NCI-H2107 treated with DMSO at 0.1 percent for 48 hours (cell line): Measurements from ENCODE around the gene ZNF462.

Source experiments
- DNase-seq: peaks from one replicate; lab custom pipeline; 2025; ENCODE audit not compliant: unreplicated experiment; lab: John Stamatoyannopoulos, UW

The ZNF462 gene

GRCh38 chr9:106925392-106925791 lies 62.4 kb downstream of the ZNF462 start:
- no peak for DNase-seq

GRCh38 chr9:106927916-106928315 lies 65.0 kb downstream of the ZNF462 start:
- DNase-seq = no peak

- DNase-seq = no peak
Observed at GRCh38 chr9:106928350-106928749, 65.4 kb downstream of the ZNF462 start.

DNA sequence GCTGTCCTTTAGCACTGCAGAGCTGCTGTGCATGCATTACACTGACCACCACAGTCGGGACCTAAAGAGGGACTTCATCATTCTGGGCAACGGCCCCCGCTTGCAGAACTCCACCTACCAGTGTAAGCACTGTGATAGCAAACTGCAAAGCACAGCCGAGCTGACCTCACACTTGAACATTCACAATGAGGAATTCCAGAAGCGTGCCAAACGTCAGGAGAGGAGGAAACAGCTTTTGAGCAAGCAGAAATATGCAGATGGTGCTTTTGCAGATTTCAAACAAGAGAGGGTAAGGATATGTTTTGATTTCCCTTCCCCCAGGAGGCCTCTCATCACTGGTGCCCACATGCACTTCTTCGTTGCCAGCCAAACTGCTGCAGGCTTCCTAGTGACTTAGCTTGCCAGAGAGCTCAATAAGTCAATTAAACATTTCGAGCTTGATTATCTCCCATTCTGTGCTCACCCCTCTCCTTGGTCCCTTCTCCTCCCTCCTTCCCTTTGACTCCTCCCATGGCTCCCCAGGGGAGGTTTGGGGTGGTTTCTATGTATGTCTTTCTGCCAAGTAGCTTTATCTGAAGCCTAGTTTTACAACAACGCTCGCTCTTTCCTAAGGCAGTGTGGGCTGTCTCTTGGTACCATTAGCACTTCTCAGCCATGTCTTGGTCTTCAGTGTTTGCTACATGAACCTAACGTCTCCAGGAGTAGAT lies 66.7 kb downstream of the ZNF462 start:
- no peak for DNase-seq

DNA sequence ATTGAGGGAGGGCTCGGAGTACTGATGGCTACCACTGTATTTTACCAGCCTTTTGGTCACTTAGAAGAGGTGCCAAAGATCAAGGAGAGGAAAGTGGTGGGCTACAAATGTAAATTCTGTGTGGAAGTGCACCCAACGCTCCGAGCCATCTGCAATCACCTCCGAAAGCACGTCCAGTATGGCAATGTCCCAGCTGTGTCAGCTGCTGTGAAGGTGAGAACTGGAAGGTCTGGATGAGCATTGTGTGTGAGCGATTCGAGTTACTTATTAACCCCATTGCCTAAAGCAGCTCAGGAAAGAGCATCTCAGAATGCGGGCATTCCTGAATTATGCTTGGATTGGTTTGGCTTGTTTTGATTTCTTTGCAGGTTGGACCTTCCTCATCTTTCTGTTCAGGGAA lies 67.5 kb downstream of the ZNF462 start:
- no peak for DNase-seq

DNA sequence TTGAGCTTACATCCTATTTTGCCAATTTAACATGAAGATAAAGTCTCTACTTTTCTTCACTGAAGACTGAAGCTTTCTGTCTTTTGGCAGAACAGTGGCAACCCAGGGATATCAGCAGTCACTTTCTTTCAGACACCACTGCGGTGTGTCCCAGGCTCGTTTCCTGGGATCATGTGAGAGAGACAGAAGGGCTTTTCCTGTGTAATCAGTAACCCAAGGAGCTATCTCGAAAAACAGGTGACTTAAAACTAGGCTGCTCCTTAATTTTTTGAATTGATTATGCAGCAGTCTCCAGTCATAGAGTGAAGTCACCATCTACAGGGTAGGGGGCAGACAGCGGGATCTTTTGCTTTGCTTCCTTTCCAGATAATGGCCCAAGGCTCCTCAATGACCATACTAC lies 68.5 kb downstream of the ZNF462 start:
- no peak for DNase-seq

DNA sequence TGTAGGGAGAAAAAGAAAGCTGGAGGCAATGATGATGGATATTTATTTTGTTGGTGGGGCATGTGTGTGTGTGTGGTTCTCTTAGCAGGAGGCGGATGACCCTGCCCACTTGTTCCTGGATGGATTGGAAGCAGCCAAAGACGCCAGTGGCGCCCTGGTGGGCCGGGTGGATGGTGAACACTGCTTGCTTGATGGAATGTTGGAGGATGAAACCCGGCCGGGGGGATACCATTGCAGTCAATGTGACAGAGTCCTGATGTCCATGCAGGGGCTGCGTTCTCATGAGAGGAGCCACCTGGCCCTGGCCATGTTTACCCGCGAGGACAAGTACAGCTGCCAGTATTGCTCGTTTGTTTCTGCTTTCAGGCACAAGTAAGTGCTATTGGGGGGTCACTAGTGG lies 69.2 kb downstream of the ZNF462 start:
- DNase-seq = no peak

- DNase-seq = no peak
Observed at GRCh38 chr9:106932675-106933074, 69.7 kb downstream of the ZNF462 start.

DNA sequence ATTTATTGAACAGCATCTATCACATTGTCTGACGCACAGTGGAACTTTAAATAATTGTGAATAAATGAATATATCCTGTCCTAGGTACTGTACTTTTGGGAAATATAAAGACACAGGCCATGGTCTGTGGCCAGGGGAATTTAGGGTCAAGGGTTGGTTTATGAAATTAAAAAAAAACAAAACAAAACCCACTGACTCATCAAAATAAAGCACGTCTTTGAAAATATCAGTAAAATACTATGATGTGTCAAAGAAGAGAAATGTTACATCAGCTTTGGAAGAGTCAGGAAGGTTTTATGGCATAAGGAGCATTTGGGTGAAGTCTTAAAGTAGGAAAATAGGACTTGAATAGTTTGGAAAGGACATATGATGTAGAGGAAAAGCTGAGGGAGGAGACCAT lies 70.5 kb downstream of the ZNF462 start:
- no peak for DNase-seq

- no peak for DNase-seq
Observed at GRCh38 chr9:106934442-106935238, 71.7 kb downstream of the ZNF462 start.

DNA sequence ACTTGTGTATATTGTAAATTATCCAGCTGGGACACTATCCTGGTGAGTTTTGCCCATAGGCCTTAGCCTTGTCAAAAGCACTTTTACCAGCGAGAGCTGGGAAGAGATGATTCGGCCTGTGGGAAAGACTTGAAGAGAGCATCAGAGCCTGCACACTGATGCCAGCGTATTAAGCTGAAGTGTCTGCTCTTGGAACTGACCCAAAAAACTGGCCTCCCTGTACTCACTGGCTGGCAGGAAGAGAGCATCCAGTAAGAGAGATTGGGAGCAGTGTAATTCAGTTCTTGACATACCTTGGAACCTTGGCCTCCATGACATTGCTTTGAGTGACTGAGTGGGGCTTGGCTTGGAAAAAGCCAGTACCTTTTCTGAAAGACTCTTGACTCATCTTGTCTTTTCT lies 73.7 kb downstream of the ZNF462 start:
- no peak for DNase-seq

DNA sequence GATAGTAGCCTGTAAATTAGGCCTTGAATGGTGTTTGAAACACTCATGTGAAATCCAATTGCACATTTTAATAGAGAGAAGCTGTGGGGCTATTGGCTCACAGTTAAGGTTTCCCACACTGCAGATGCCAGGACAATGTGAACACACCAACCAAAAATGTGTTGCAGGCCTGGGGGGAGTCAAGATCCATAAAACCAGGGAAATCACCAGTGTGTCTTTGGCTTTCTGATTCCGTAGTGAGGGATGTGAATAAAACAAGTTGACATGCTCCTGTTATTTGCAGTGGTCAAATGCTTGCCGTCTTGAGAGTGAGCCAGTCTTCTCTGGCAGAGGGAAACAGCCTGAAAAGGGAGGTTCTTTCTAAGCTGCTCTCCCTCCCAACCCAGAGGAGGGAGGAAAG lies 79.0 kb downstream of the ZNF462 start:
- no peak for DNase-seq

GRCh38 chr9:106945727-106946660 lies 83.0 kb downstream of the ZNF462 start:
- no peak for DNase-seq

GRCh38 chr9:106947106-106947900 lies 84.3 kb downstream of the ZNF462 start:
- no peak for DNase-seq

GRCh38 chr9:106953174-106953573 lies 90.2 kb downstream of the ZNF462 start:
- DNase-seq = no peak

- DNase-seq = no peak
Observed at GRCh38 chr9:106954558-106954957, 91.6 kb downstream of the ZNF462 start.

GRCh38 chr9:106954974-106955850 lies 92.2 kb downstream of the ZNF462 start:
- no peak for DNase-seq

- no peak for DNase-seq
Observed at GRCh38 chr9:106956971-106957370, 94.0 kb downstream of the ZNF462 start.

DNA sequence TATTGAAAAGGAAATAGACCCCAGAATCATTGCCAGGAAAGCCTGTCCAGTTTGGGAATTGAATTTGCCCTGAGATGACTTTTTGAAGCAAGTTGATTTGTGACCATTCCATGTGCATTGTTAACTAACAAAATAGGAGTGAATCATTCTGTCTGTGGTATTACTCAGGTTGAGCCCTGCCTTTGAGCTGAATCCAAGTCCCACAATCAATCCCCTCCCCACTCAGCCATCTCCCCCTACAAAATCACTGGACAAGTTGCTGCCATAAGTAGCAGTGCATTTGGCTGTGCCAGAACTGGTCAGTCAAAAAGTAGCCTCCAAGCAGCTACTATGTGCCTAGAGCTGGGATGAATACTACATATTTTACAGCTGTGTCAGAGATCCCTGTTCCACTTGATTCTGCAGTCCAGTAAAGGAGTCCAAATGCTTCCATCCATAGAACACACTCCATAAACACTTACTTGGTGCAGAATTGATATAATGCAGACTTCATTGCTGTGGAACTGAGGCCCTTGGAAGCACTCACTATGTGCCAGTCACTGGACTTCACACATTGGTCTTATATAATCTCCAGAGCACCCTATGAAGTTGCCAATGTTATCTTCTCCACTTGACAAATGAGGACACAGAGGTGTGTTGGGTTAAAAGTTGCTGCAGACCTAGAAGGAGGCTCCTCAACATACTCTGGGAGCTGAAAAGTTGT lies 96.1 kb downstream of the ZNF462 start:
- DNase-seq = no peak
